ENCODE data around the gene ERCC8. TPM values are rescaled to one million over a fixed set of nuclear protein-coding genes. Genes with fewer than 3 reads are reported as not detected.

ERCC8 gene
- total and polyA plus RNA-seq, 2 of the 13 experiments (the other 11 are each of a cell fraction or from before 2014, with no cell fraction given), result 24.4 to 35.2 TPM

DNA sequence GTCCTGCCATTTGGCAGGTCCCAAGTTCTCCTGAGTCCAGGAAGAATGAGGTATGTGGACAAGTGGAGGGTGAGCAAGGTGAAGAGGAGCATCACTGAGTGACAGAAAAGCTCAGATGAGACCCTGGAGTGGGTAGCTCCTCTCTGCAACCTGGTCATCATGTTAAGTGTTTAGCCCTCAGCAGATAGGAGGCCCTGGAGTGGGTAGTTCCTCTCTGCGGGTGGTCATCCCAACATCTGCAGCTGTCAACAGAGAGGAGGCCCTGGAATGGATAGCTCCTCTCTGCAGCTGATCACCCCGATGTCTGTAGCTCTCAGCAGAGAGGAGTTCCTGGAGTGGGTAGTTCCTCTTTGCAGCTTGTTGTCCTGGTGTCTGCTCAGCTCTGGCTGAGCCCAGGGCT is 48.6 kb upstream of the ERCC8 start:
- ChIA-PET POLR2A (no interaction called here), CTCF (ENCODE audit: low intra/inter-chr PET ratio, low total read pairs) (no interaction called here)
- TF ChIP-seq, protein P1, sequence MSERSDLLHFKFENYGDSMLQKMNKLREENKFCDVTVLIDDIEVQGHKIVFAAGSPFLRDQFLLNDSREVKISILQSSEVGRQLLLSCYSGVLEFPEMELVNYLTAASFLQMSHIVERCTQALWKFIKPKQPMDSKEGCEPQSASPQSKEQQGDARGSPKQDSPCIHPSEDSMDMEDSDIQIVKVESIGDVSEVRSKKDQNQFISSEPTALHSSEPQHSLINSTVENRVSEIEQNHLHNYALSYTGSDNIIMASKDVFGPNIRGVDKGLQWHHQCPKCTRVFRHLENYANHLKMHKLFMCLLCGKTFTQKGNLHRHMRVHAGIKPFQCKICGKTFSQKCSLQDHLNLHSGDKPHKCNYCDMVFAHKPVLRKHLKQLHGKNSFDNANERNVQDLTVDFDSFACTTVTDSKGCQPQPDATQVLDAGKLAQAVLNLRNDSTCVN (CRISPR knock-in tag; IDR thresholded peaks at IDR 0.05; ENCODE audit: borderline replicate concordance), result no peak
- no peak for TF ChIP-seq IRX3 (CRISPR knock-in tag; IDR thresholded peaks at IDR 0.05; ENCODE audit: borderline replicate concordance, low read depth)
- TF ChIP-seq, protein P2, sequence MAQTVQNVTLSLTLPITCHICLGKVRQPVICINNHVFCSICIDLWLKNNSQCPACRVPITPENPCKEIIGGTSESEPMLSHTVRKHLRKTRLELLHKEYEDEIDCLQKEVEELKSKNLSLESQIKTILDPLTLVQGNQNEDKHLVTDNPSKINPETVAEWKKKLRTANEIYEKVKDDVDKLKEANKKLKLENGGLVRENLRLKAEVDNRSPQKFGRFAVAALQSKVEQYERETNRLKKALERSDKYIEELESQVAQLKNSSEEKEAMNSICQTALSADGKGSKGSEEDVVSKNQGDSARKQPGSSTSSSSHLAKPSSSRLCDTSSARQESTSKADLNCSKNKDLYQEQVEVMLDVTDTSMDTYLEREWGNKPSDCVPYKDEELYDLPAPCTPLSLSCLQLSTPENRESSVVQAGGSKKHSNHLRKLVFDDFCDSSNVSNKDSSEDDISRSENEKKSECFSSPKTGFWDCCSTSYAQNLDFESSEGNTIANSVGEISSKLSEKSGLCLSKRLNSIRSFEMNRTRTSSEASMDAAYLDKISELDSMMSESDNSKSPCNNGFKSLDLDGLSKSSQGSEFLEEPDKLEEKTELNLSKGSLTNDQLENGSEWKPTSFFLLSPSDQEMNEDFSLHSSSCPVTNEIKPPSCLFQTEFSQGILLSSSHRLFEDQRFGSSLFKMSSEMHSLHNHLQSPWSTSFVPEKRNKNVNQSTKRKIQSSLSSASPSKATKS (CRISPR knock-in tag; IDR thresholded peaks at IDR 0.05), result no peak
- no peak for TF ChIP-seq ZNF747 (CRISPR knock-in tag; IDR thresholded peaks at IDR 0.05; ENCODE audit: borderline replicate concordance)
- no peak for TF ChIP-seq ZNF34 (CRISPR knock-in tag; IDR thresholded peaks at IDR 0.05; ENCODE audit: borderline replicate concordance)
- no peak for TF ChIP-seq ZNF644 (CRISPR knock-in tag; IDR thresholded peaks at IDR 0.05; ENCODE audit: low read depth)
- TF ChIP-seq MTA1 (CRISPR knock-in tag; IDR thresholded peaks at IDR 0.05; ENCODE audit: borderline replicate concordance), result no peak
- TF ChIP-seq, protein P3, sequence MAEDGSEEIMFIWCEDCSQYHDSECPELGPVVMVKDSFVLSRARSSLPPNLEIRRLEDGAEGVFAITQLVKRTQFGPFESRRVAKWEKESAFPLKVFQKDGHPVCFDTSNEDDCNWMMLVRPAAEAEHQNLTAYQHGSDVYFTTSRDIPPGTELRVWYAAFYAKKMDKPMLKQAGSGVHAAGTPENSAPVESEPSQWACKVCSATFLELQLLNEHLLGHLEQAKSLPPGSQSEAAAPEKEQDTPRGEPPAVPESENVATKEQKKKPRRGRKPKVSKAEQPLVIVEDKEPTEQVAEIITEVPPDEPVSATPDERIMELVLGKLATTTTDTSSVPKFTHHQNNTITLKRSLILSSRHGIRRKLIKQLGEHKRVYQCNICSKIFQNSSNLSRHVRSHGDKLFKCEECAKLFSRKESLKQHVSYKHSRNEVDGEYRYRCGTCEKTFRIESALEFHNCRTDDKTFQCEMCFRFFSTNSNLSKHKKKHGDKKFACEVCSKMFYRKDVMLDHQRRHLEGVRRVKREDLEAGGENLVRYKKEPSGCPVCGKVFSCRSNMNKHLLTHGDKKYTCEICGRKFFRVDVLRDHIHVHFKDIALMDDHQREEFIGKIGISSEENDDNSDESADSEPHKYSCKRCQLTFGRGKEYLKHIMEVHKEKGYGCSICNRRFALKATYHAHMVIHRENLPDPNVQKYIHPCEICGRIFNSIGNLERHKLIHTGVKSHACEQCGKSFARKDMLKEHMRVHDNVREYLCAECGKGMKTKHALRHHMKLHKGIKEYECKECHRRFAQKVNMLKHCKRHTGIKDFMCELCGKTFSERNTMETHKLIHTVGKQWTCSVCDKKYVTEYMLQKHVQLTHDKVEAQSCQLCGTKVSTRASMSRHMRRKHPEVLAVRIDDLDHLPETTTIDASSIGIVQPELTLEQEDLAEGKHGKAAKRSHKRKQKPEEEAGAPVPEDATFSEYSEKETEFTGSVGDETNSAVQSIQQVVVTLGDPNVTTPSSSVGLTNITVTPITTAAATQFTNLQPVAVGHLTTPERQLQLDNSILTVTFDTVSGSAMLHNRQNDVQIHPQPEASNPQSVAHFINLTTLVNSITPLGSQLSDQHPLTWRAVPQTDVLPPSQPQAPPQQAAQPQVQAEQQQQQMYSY (CRISPR knock-in tag; IDR thresholded peaks at IDR 0.05), result no peak
- no peak for TF ChIP-seq ZNF773 (CRISPR knock-in tag; IDR thresholded peaks at IDR 0.05; ENCODE audit: borderline replicate concordance)
- Histone ChIP-seq H3K9ac (ENCODE audit: insufficient read depth, low read depth, low read length) (no peak overlapping the region), H2AFZ (ENCODE audit: low read length) (no peak overlapping the region), H3K4me3 (replicated peaks in 1 of 3; ENCODE audit: insufficient read depth in 1 of 3, low read depth in 2 of 3, low read length in 3 of 3) (no peak overlapping the region), H4K20me1 (ENCODE audit: insufficient read depth, low read length) (peaks cover 2% of the 10 kb centered on the region; the same call in 1 of the 2 replicates), H3K36me3 (replicated peaks in 1 of 2; ENCODE audit: control insufficient read depth in 1 of 2, insufficient read depth in 2 of 2, low read length in 2 of 2) (peaks cover 0 to 9% of the 10 kb centered on the region in 2 experiments; a peak in 2 of 5 replicates), H3K4me1 (ENCODE audit: insufficient read depth, low read length) (peaks cover under 1% of the 10 kb centered on the region; the same call in 1 of the 2 replicates), H3K4me2 (ENCODE audit: low read depth, low read length) (no peak overlapping the region), H3K9me3 (ENCODE audit: low read length) (peaks cover 11% of the 10 kb centered on the region), H3K27me3 (ENCODE audit: control insufficient read depth in 1 of 2, insufficient read depth in 2 of 2, low read length in 2 of 2) (no peaks in the 10 kb centered on the region), H3K79me2 (ENCODE audit: insufficient read depth, low read length) (no peaks in the 10 kb centered on the region), H3K27ac (ENCODE audit: extremely low read length, insufficient read depth, low read length) (no peak overlapping the region)
- intact Hi-C loops (cut with micrococcal nuclease; ENCODE audit: unreplicated experiment), result no loop called here
- no peak for FAIRE-seq
- WGBS (ENCODE audit: low lambda C conversion rate), result 100% methylated on average over 2 of the region's 2 CpGs
- in situ Hi-C loops (cut with HindIII; ENCODE audit: extremely low pct_ligation_motif_present, low pct_unique_long_range_greater_than_20kb), result no loop called here
- BruUV-seq (replicated peaks), result no TSS peak
- no peak for ATAC-seq
- DNase-seq (ENCODE audit: low spot score), result no peak
